NCI-H1436 treated with DMSO at 0.1 percent for 48 hours (cell line): ENCODE measurements around the gene ACOT12.

Experiments used
- DNase-seq: peaks from one replicate; lab custom pipeline; 2025; lab: John Stamatoyannopoulos, UW

ACOT12 gene

GRCh38 chr5:81290146-81290545, 103.8 kb downstream of the ACOT12 start:
- no peak for DNase-seq

GRCh38 chr5:81288021-81288433, 105.9 kb downstream of the ACOT12 start:
- no peak for DNase-seq

- DNase-seq, result no peak
These were observed 107.8 kb downstream of the ACOT12 start for GRCh38 chr5:81286059-81286617.

- no peak for DNase-seq
These were observed 110.0 kb downstream of the ACOT12 start for GRCh38 chr5:81283976-81284375.
